ENCODE results near the gene QDPR.
"Not testable (repeated sequence)": the region's sequence is repeated elsewhere in the genome, so short reads cannot be mapped to it uniquely, and the experiment has no call there.

GRCh38 chr4:17442477-17442876 lies 69.4 kb downstream of the QDPR start:
- not testable (repeated sequence) for TF ChIP-seq CTCF, POLR2A (IDR thresholded peaks at IDR 0.05)

Measured in adrenal gland (tissue), 5 donors.